Measurements from ENCODE around the gene METTL6. TPM values are rescaled to one million over a fixed set of nuclear protein-coding genes. Genes with fewer than 3 reads are reported as not detected.

The METTL6 gene
- total RNA-seq, 2 donors from 2014 or later = 12.5 to 14.8 TPM

DNA sequence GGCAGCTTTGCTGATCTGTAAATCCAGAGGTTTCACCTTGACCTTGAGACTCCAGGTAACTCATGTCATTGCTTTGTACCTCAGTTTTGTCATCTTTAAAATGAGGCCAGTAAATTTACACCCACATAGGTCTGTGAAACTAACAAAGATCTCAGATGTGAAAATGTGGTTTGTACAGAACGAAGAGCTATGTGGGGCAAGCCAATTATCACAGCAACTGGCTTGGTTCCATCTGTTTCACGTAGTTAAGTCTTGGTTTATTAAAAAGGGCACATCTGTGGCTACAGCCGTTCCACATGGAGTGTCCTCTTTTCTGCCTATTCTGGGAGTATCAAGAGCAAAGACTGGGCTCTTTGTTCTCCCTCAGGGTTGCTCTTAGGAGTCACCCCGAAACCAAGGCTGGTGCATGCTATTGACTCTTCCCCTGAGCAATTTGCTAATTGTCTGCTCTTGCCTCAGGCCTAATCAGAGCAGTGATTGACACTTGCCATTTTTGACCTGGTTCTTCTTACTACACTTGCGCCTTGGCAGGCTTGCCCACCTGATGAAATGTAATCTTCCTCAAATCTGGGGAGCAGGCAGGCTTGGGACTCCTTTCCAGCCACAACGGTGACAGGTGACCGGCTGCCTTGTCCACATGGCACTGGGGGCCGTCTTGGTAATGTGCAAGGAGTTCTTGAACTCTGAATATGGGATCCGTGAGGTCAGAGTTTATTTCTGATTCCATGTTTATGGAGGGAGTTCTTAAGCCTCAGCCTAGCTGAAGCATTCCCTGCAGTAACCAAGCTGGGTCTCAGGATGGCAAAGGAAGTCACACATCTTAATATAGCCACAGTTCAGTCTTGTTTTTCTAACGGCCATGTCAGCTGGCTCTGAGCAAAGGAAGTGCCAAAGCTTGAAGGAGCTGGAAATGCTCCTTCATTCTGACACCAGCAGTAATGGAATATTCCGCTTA lies 40.2 kb upstream of the METTL6 start:
- Histone ChIP-seq H3K36me3 (no peaks in the 10 kb centered on the region), H3K27me3 (replicated peaks; ENCODE audit: insufficient read depth) (no peaks in the 10 kb centered on the region), H3K27ac (no peak overlapping the region), H3K4me1 (replicated peaks) (no peaks in the 10 kb centered on the region), H3K9me3 (no peaks in the 10 kb centered on the region), H3K4me3 (no peak overlapping the region)
- intact Hi-C loops (cut with DNase I) = no loop called here
- DNase-seq (ENCODE audit: low spot score) = no peak
- WGBS = 87% methylated on average over 11 of the region's 11 CpGs
- TF ChIP-seq CTCF (IDR thresholded peaks at IDR 0.05) = no peak
- TF ChIP-seq POLR2A (IDR thresholded peaks at IDR 0.05) = no peak
- no peak for TF ChIP-seq POLR2AphosphoS5 (IDR thresholded peaks at IDR 0.05)

- no peaks in the 10 kb centered on the region for H3K9me3 ChIP-seq
- no peak for DNase-seq (ENCODE audit: low spot score)
- no peaks in the 10 kb centered on the region for H3K36me3 ChIP-seq
- intact Hi-C loops (cut with DNase I) = no loop called here
- H3K27me3 ChIP-seq (replicated peaks; ENCODE audit: insufficient read depth) = no peaks in the 10 kb centered on the region
- no peaks in the 10 kb centered on the region for H3K4me1 ChIP-seq (replicated peaks)
- no peak overlapping the region for H3K27ac ChIP-seq
- TF ChIP-seq POLR2A (IDR thresholded peaks at IDR 0.05) = no peak
- no peak for TF ChIP-seq POLR2AphosphoS5 (IDR thresholded peaks at IDR 0.05)
- TF ChIP-seq CTCF (IDR thresholded peaks at IDR 0.05) = no peak
- 93% methylated on average over 6 of the region's 6 CpGs for WGBS
- no peak overlapping the region for H3K4me3 ChIP-seq
Measured at GRCh38 chr3:15465876-15466585, 38.7 kb upstream of the METTL6 start.

DNA sequence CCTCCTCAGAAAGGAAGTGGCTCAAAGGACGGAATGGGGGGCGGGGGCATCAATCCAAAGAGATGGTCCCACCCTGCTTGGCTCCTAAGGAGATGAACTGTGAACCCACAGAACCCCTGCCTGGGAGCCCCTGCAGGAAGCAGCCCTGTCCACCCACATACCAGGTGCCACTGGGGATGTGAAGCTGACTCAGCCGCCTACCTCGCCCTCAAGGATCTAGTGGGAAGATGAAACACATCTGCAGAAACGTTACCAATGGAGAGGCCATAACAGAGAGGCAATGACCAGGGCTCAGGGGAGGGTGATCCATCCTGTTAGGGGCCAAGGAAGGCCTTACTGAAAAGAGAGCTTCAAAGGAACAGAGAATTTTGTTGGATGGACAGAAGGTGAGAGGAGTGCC lies 35.1 kb upstream of the METTL6 start:
- Histone ChIP-seq H3K36me3 (no peaks in the 10 kb centered on the region), H3K27me3 (replicated peaks; ENCODE audit: insufficient read depth) (no peaks in the 10 kb centered on the region), H3K4me1 (replicated peaks) (no peaks in the 10 kb centered on the region), H3K9me3 (no peaks in the 10 kb centered on the region), H3K4me3 (no peak overlapping the region), H3K27ac (no peak overlapping the region)
- intact Hi-C loops (cut with DNase I) = no loop called here
- 93% methylated on average over 5 of the region's 5 CpGs for WGBS
- TF ChIP-seq POLR2A (IDR thresholded peaks at IDR 0.05) = no peak
- no peak for TF ChIP-seq POLR2AphosphoS5 (IDR thresholded peaks at IDR 0.05)
- no peak for TF ChIP-seq CTCF (IDR thresholded peaks at IDR 0.05)
- no peak for DNase-seq (ENCODE audit: low spot score)

GRCh38 chr3:15460891-15461531 lies 33.7 kb upstream of the METTL6 start:
- Histone ChIP-seq H3K4me3 (no peak overlapping the region), H3K9me3 (no peaks in the 10 kb centered on the region), H3K4me1 (replicated peaks) (no peaks in the 10 kb centered on the region), H3K27ac (peak overlapping the region in 1 of 2 donors; percentile 38), H3K27me3 (replicated peaks; ENCODE audit: insufficient read depth) (no peaks in the 10 kb centered on the region), H3K36me3 (no peaks in the 10 kb centered on the region)
- WGBS = 62% methylated on average over 4 of the region's 4 CpGs
- no peak for TF ChIP-seq POLR2AphosphoS5 (IDR thresholded peaks at IDR 0.05)
- no peak for TF ChIP-seq POLR2A (IDR thresholded peaks at IDR 0.05)
- no peak for TF ChIP-seq CTCF (IDR thresholded peaks at IDR 0.05)
- DNase-seq (ENCODE audit: low spot score) = no peak
- intact Hi-C loops (cut with DNase I) = no loop called here
